ENCODE results near the gene SOX11. TPM values are rescaled to one million over a fixed set of nuclear protein-coding genes. Genes with fewer than 3 reads are reported as not detected.

The SOX11 gene
- total RNA-seq, 8 experiments from 2014 or later = 0.10 to 221 (median 81.3) TPM

- no peak overlapping the region for H3K27ac ChIP-seq
- in situ Hi-C loops (cut with MboI; ENCODE audit: low pct_unique_long_range_greater_than_20kb in 2 of 9, low sequenced_read_pairs in 9 of 9, unreplicated experiment in 9 of 9) = loop anchor here in 3 of 9 experiments (25.0 kb wide), 2 partner anchors 834 to 1059 kb away; no protein-coding TSS in a partner anchor
- 60 to 100% (median 89%) methylated on average over 1 to 2 of the region's 2 CpGs; no CpG with 5 or more reads in 5 of the 10 experiments for WGBS, 10 experiments
- no peak for ATAC-seq (replicated peaks in 6 of 8)
- H3K4me1 ChIP-seq (replicated peaks in 1 of 2) = peaks cover 14 to 38% of the 10 kb centered on the region in 2 donors
- no peak overlapping the region for H3K4me3 ChIP-seq
Observed at GRCh38 chr2:5703166-5703565, 11.0 kb downstream of the SOX11 start.

GRCh38 chr2:5705490-5705889 is 13.3 kb downstream of the SOX11 start:
- in situ Hi-C loops (cut with MboI; ENCODE audit: low pct_unique_long_range_greater_than_20kb in 2 of 9, low sequenced_read_pairs in 9 of 9, unreplicated experiment in 9 of 9) = loop anchor here in 3 of 9 experiments (25.0 kb wide), 2 partner anchors 832 to 1057 kb away; no protein-coding TSS in a partner anchor
- WGBS, 10 experiments = 100% methylated on average over 1 of the region's 4 CpGs; no CpG with 5 or more reads in 9 of the 10 experiments
- H3K4me1 ChIP-seq (replicated peaks in 1 of 2) = peaks cover 4 to 18% of the 10 kb centered on the region in 2 donors
- no peak overlapping the region for H3K4me3 ChIP-seq
- ATAC-seq (replicated peaks in 6 of 8) = peak in 2 of 8 experiments; percentile 7 to 29
- H3K27ac ChIP-seq = no peak overlapping the region

- peaks cover 0 to 4% of the 10 kb centered on the region in 2 donors for H3K4me1 ChIP-seq (replicated peaks in 1 of 2)
- WGBS, 10 experiments = 10 to 97% (median 85%) methylated on average over 2 to 18 of the region's 56 CpGs; no CpG with 5 or more reads in 2 of the 10 experiments
- no peak overlapping the region for H3K27ac ChIP-seq
- peak in 5 of 8 experiments; percentile 12 to 48 (median 28) for ATAC-seq (replicated peaks in 6 of 8)
- no peak overlapping the region for H3K4me3 ChIP-seq
- in situ Hi-C loops (cut with MboI; ENCODE audit: low pct_unique_long_range_greater_than_20kb in 2 of 9, low sequenced_read_pairs in 9 of 9, unreplicated experiment in 9 of 9) = loop anchor here in 3 of 9 experiments (25.0 kb wide), 2 partner anchors 830 to 1055 kb away; no protein-coding TSS in a partner anchor
Observed at GRCh38 chr2:5706717-5707455, 14.7 kb downstream of the SOX11 start.

GRCh38 chr2:5710615-5711014 is 18.4 kb downstream of the SOX11 start:
- no peak overlapping the region for H3K27ac ChIP-seq
- no peak for ATAC-seq (replicated peaks in 6 of 8)
- no peak overlapping the region for H3K4me3 ChIP-seq
- WGBS, 10 experiments = 9 to 100% (median 79%) methylated on average over 2 to 6 of the region's 6 CpGs; no CpG with 5 or more reads in 3 of the 10 experiments
- H3K4me1 ChIP-seq (replicated peaks in 1 of 2) = no peaks in the 10 kb centered on the region
- in situ Hi-C loops (cut with MboI; ENCODE audit: low pct_unique_long_range_greater_than_20kb in 2 of 9, low sequenced_read_pairs in 9 of 9, unreplicated experiment in 9 of 9) = loop anchor here in 3 of 9 experiments (25.0 kb wide), 2 partner anchors 827 to 1052 kb away; no protein-coding TSS in a partner anchor

GRCh38 chr2:5713101-5713500 is 20.9 kb downstream of the SOX11 start:
- in situ Hi-C loops (cut with MboI; ENCODE audit: low pct_unique_long_range_greater_than_20kb in 2 of 9, low sequenced_read_pairs in 9 of 9, unreplicated experiment in 9 of 9) = loop anchor here in 3 of 9 experiments (25.0 kb wide), 2 partner anchors 824 to 1049 kb away; no protein-coding TSS in a partner anchor
- H3K27ac ChIP-seq = no peak overlapping the region
- no peaks in the 10 kb centered on the region for H3K4me1 ChIP-seq (replicated peaks in 1 of 2)
- no peak overlapping the region for H3K4me3 ChIP-seq
- 0 to 83% (median 11%) methylated on average over 1 to 2 of the region's 2 CpGs; no CpG with 5 or more reads in 3 of the 10 experiments for WGBS, 10 experiments
- ATAC-seq (replicated peaks in 6 of 8) = no peak

GRCh38 chr2:5719629-5720334 is 27.6 kb downstream of the SOX11 start:
- no peak overlapping the region for H3K4me3 ChIP-seq
- no peak overlapping the region for H3K27ac ChIP-seq
- WGBS, 10 experiments = 6 to 100% (median 50%) methylated on average over 1 to 4 of the region's 4 CpGs; no CpG with 5 or more reads in 1 of the 10 experiments
- ATAC-seq (replicated peaks in 6 of 8) = no peak
- H3K4me1 ChIP-seq (replicated peaks in 1 of 2) = peaks cover 0 to 6% of the 10 kb centered on the region in 2 donors
- in situ Hi-C loops (cut with MboI; ENCODE audit: low pct_unique_long_range_greater_than_20kb in 2 of 9, low sequenced_read_pairs in 9 of 9, unreplicated experiment in 9 of 9) = loop anchor here in 3 of 9 experiments (25.0 kb wide), 2 partner anchors 818 to 1043 kb away; no protein-coding TSS in a partner anchor

GRCh38 chr2:5720426-5720825 is 28.2 kb downstream of the SOX11 start:
- no peak for ATAC-seq (replicated peaks in 6 of 8)
- in situ Hi-C loops (cut with MboI; ENCODE audit: low pct_unique_long_range_greater_than_20kb in 2 of 9, low sequenced_read_pairs in 9 of 9, unreplicated experiment in 9 of 9) = loop anchor here in 3 of 9 experiments (25.0 kb wide), 2 partner anchors 817 to 1042 kb away; no protein-coding TSS in a partner anchor
- H3K4me1 ChIP-seq (replicated peaks in 1 of 2) = peaks cover 0 to 6% of the 10 kb centered on the region in 2 donors
- H3K27ac ChIP-seq = no peak overlapping the region
- H3K4me3 ChIP-seq = no peak overlapping the region
- WGBS, 10 experiments = 9 to 86% (median 80%) methylated on average over 2 to 7 of the region's 7 CpGs; no CpG with 5 or more reads in 3 of the 10 experiments

- in situ Hi-C loops (cut with MboI; ENCODE audit: low pct_unique_long_range_greater_than_20kb in 2 of 9, low sequenced_read_pairs in 9 of 9, unreplicated experiment in 9 of 9) = loop anchor here in 3 of 9 experiments (25.0 kb wide), 2 partner anchors 815 to 1040 kb away; no protein-coding TSS in a partner anchor
- 58 to 100% (median 90%) methylated on average over 1 to 4 of the region's 5 CpGs; no CpG with 5 or more reads in 6 of the 10 experiments for WGBS, 10 experiments
- no peak for ATAC-seq (replicated peaks in 6 of 8)
Observed at GRCh38 chr2:5722236-5722635, 30.1 kb downstream of the SOX11 start.

GRCh38 chr2:5723791-5724735 is 31.9 kb downstream of the SOX11 start:
- H3K4me3 ChIP-seq = no peak overlapping the region
- ATAC-seq (replicated peaks in 6 of 8) = peak in 1 of 8 experiments; percentile 12
- H3K4me1 ChIP-seq (replicated peaks in 1 of 2) = peaks cover 8 to 38% of the 10 kb centered on the region in 2 donors
- H3K27ac ChIP-seq = no peak overlapping the region
- WGBS, 10 experiments = 29 to 95% (median 73%) methylated on average over 4 to 14 of the region's 17 CpGs
- in situ Hi-C loops (cut with MboI; ENCODE audit: low pct_unique_long_range_greater_than_20kb in 2 of 9, low sequenced_read_pairs in 9 of 9, unreplicated experiment in 9 of 9) = loop anchor here in 3 of 9 experiments (25.0 kb wide), 2 partner anchors 813 to 1038 kb away; no protein-coding TSS in a partner anchor

More at GRCh38 chr2:5722236-5722635, 30.1 kb downstream of the SOX11 start:
- H3K4me1 ChIP-seq (replicated peaks in 1 of 2) = peaks cover 6 to 22% of the 10 kb centered on the region in 2 donors
- no peak overlapping the region for H3K4me3 ChIP-seq
- H3K27ac ChIP-seq = no peak overlapping the region

- Histone ChIP-seq H3K4me1 (replicated peaks in 1 of 2) (peaks cover 8 to 38% of the 10 kb centered on the region in 2 donors), H3K4me3 (no peak overlapping the region), H3K27ac (no peak overlapping the region)
- in situ Hi-C loops (cut with MboI; ENCODE audit: low pct_unique_long_range_greater_than_20kb in 2 of 9, low sequenced_read_pairs in 9 of 9, unreplicated experiment in 9 of 9) = no loop called here
- ATAC-seq (replicated peaks in 6 of 8) = no peak
- WGBS, 10 experiments = no CpG with 5 or more reads among the region's 1 CpG
Observed at GRCh38 chr2:5725072-5725471, 32.9 kb downstream of the SOX11 start.

- ATAC-seq (replicated peaks in 6 of 8) = peak in 5 of 8 experiments; percentile 91 to 92 (median 92)
- Histone ChIP-seq H3K27ac (peak overlapping the region; percentile 62 to 72), H3K4me3 (peak overlapping the region; percentile 2 to 31 (median 22)), H3K4me1 (replicated peaks in 1 of 2) (peaks cover 8 to 44% of the 10 kb centered on the region in 2 donors)
- in situ Hi-C loops (cut with MboI; ENCODE audit: low pct_unique_long_range_greater_than_20kb in 2 of 9, low sequenced_read_pairs in 9 of 9, unreplicated experiment in 9 of 9) = no loop called here
- WGBS, 10 experiments = 0 to 53% (median 12%) methylated on average over 2 to 11 of the region's 23 CpGs; no CpG with 5 or more reads in 2 of the 10 experiments
Observed at GRCh38 chr2:5725794-5726463, 33.7 kb downstream of the SOX11 start.

Data from motor neuron (in vitro differentiated cells).